Neural cell (in vitro differentiated cells): ENCODE data around the gene UMAD1. TPM values are rescaled to one million over a fixed set of nuclear protein-coding genes. Genes with fewer than 3 reads are reported as not detected.

Experiments used
- H2AFZ ChIP-seq: fragments of 200-600, 300-800 bp; sonication (generic), shearing (Covaris generic); 2 replicates; pipeline ENCODE4 v1.6.0; 2014; ENCODE audit warnings: low read depth, mild to moderate bottlenecking, antibody characterized with exemption, low read length, moderate library complexity
- H3F3A ChIP-seq: fragments of 200-600 bp; shearing (Covaris generic); 2 replicates; pipeline ENCODE4 v1.6.1; 2016; ENCODE audit warnings: mild to moderate bottlenecking, moderate library complexity, mixed read lengths, antibody characterized with exemption, low read length; ENCODE audit not compliant: insufficient read depth, poor library complexity, severe bottlenecking
- H3K27ac ChIP-seq: fragments of 200-600, 300-800 bp; sonication (generic), shearing (Covaris generic); 2 replicates; pipeline ENCODE4 v1.5.1; 2014; ENCODE audit warnings: mild to moderate bottlenecking, low read length, moderate library complexity
- H3K27me3 ChIP-seq: fragments of 300-800, 200-600 bp; sonication (generic), shearing (Covaris generic); 2 replicates; pipeline ENCODE4 v1.6.0; 2014; ENCODE audit warnings: mild to moderate bottlenecking, low read depth, low read length, moderate library complexity; ENCODE audit not compliant: insufficient read depth
- H3K36me3 ChIP-seq: fragments of 300-800, 200-600 bp; sonication (generic), shearing (Covaris generic); 2 replicates; pipeline ENCODE4 v1.5.1; 2014; ENCODE audit warnings: mild to moderate bottlenecking, antibody characterized with exemption, low read length, moderate library complexity; ENCODE audit not compliant: insufficient read depth
- H3K4me2 ChIP-seq: fragments of 300-800, 200-600 bp; sonication (generic), shearing (Covaris generic); 2 replicates; pipeline ENCODE4 v1.6.0; 2014; ENCODE audit warnings: mild to moderate bottlenecking, low read length
- H3K4me3 ChIP-seq: fragments of 300-800, 200-600 bp; sonication (generic), shearing (Covaris generic); 2 replicates; pipeline ENCODE4 v1.5.1; 2014; ENCODE audit warnings: mild to moderate bottlenecking, low read length, moderate library complexity
- H3K79me2 ChIP-seq: fragments of 200-600 bp; shearing (Covaris generic); replicated peaks from 2 replicates; pipeline ENCODE4 v1.6.0; 2014; ENCODE audit warnings: mild to moderate bottlenecking, low read length, moderate library complexity; ENCODE audit not compliant: insufficient read depth
- H3K9ac ChIP-seq: fragments of 300-800, 200-600 bp; sonication (generic), shearing (Covaris generic); 2 replicates; pipeline ENCODE4 v1.6.1; 2016; ENCODE audit warnings: mild to moderate bottlenecking, low read length, mixed read lengths
- H3K9me2 ChIP-seq: fragments of 200-600 bp; shearing (Covaris generic); 2 replicates; pipeline ENCODE4 v1.6.1; 2016; ENCODE audit warnings: mild to moderate bottlenecking, low read length, mixed read lengths; ENCODE audit not compliant: insufficient read depth
- H3K9me3 ChIP-seq: fragments of 200-600, 300-800 bp; sonication (generic), shearing (Covaris generic); 2 replicates; pipeline ENCODE4 v1.6.1; 2016; ENCODE audit warnings: mild to moderate bottlenecking, mixed run types, low read length, moderate library complexity, mixed read lengths
- H4K20me1 ChIP-seq: fragments of 200-600 bp; shearing (Covaris generic); 2 replicates; pipeline ENCODE4 v1.6.1; 2016; ENCODE audit warnings: mild to moderate bottlenecking, mixed run types; ENCODE audit not compliant: insufficient read depth
- CTCF ChIP-seq: fragments of 450-650 bp; IDR thresholded peaks from 2 replicates; pipeline ENCODE4 v1.5.1; 2014; ENCODE audit warnings: antibody characterized with exemption, mild to moderate bottlenecking, moderate library complexity; ENCODE audit not compliant: poor library complexity, severe bottlenecking
- EP300 ChIP-seq: fragments of 450-650 bp; conservative IDR thresholded peaks from 2 replicates; pipeline ENCODE4 v1.6.1; 2014; ENCODE audit warnings: antibody characterized with exemption, mild to moderate bottlenecking, moderate library complexity; ENCODE audit not compliant: poor library complexity, severe bottlenecking
- EZH2 ChIP-seq: fragments of 200-600, 300-800 bp; shearing (Covaris generic), sonication (generic); IDR thresholded peaks from 2 replicates; pipeline ENCODE4 v1.6.1; 2014; ENCODE audit warnings: antibody characterized with exemption, low read length, borderline replicate concordance, mild to moderate bottlenecking; ENCODE audit not compliant: insufficient read depth, poor library complexity, severe bottlenecking
- MXI1 ChIP-seq: fragments of 450-650 bp; conservative IDR thresholded peaks from 2 replicates; pipeline ENCODE4 v1.6.1; 2014; ENCODE audit warnings: antibody characterized with exemption, mild to moderate bottlenecking; ENCODE audit not compliant: poor library complexity, severe bottlenecking
- POLR2AphosphoS5 ChIP-seq: IDR thresholded peaks from 2 replicates; pipeline ENCODE4 v1.6.1; 2012
- RAD21 ChIP-seq: fragments of 450-650 bp; conservative IDR thresholded peaks from 2 replicates; pipeline ENCODE4 v1.6.1; 2014; ENCODE audit warnings: antibody characterized with exemption, mild to moderate bottlenecking, moderate library complexity
- REST ChIP-seq: IDR thresholded peaks from 2 replicates; pipeline ENCODE4 v1.6.1; 2012; ENCODE audit warnings: borderline replicate concordance
- SMC3 ChIP-seq: fragments of 450-650 bp; conservative IDR thresholded peaks from 2 replicates; pipeline ENCODE4 v1.6.1; 2014; ENCODE audit warnings: antibody characterized with exemption, mild to moderate bottlenecking, moderate library complexity; ENCODE audit not compliant: poor library complexity
- TAF1 ChIP-seq: IDR thresholded peaks from 2 replicates; pipeline ENCODE4 v1.6.1; 2012; ENCODE audit warnings: low read depth
- polyA plus RNA-seq: library from polyadenylated mRNA; depleted of rRNA; stranded (reverse); fragments of >200 nt; gene quantifications from 2 replicates; pipeline ENCODE4 v1.2.3, GENCODE V29; 2014

Gene UMAD1
- polyA plus RNA-seq, 1 donor from 2014 or later = 14.7 TPM

DNA sequence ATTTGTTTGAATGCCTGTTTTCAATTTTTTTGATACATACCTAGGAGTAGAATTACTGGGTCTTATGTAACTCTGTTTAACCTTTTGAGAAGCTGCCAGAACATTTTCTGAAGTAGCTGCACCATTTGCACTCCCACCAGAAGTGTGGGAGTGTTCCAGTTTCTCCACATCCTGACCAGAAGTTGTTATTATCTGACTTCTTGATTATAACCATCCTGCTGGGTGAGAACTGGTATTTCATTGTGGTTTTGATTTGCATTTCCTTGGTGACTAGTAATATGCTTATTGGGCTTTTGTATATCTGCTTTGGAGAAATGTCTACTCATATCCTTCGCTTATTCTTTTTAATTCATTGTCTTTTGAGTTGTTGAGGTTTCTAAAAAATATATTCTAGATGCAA, 210.8 kb downstream of the UMAD1 start:
- no peak overlapping the region for H2AFZ ChIP-seq
- no peak overlapping the region for H3K9ac ChIP-seq
- H3K27ac ChIP-seq = no peak overlapping the region
- H3K9me2 ChIP-seq = no peaks in the 10 kb centered on the region
- H3F3A ChIP-seq = no peaks in the 10 kb centered on the region
- no peaks in the 10 kb centered on the region for H3K27me3 ChIP-seq
- TF ChIP-seq SMC3 (no peak), MXI1 (no peak)
- no peak overlapping the region for H3K4me3 ChIP-seq
- no peaks in the 10 kb centered on the region for H4K20me1 ChIP-seq
- no peaks in the 10 kb centered on the region for H3K36me3 ChIP-seq
- H3K79me2 ChIP-seq = no peaks in the 10 kb centered on the region
- no peak overlapping the region for H3K4me2 ChIP-seq
- no peaks in the 10 kb centered on the region for H3K9me3 ChIP-seq

DNA sequence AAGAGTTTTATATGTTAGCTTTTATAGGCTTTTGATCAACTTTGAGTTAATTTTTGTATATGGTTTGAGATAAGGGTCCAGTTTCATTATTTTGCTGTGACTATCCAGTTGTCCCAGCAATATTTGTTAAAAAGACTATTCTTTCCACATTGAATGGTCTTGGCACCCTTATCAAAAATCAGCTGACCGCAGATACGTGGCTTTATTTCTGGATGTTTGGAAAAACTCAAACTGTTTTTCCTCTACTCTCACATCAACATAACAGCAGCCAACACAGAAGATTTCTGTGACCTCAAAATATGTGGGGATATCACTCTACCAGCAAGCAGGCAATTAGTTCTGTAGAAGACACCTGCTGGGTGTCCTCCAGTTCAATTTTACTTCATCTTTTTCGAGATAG, 211.4 kb downstream of the UMAD1 start:
- H3K27ac ChIP-seq = no peak overlapping the region
- no peak overlapping the region for H3K4me3 ChIP-seq
- no peaks in the 10 kb centered on the region for H3K27me3 ChIP-seq
- H3K9ac ChIP-seq = no peak overlapping the region
- no peak overlapping the region for H2AFZ ChIP-seq
- no peak overlapping the region for H3K4me2 ChIP-seq
- H4K20me1 ChIP-seq = no peaks in the 10 kb centered on the region
- no peaks in the 10 kb centered on the region for H3F3A ChIP-seq
- TF ChIP-seq POLR2AphosphoS5 (no peak), RAD21 (no peak), SMC3 (no peak), CTCF (no peak), EP300 (no peak), TAF1 (no peak), EZH2 (no peak), REST (no peak), MXI1 (no peak)
- no peaks in the 10 kb centered on the region for H3K79me2 ChIP-seq
- H3K9me3 ChIP-seq = no peaks in the 10 kb centered on the region
- no peaks in the 10 kb centered on the region for H3K36me3 ChIP-seq
- H3K9me2 ChIP-seq = no peaks in the 10 kb centered on the region

DNA sequence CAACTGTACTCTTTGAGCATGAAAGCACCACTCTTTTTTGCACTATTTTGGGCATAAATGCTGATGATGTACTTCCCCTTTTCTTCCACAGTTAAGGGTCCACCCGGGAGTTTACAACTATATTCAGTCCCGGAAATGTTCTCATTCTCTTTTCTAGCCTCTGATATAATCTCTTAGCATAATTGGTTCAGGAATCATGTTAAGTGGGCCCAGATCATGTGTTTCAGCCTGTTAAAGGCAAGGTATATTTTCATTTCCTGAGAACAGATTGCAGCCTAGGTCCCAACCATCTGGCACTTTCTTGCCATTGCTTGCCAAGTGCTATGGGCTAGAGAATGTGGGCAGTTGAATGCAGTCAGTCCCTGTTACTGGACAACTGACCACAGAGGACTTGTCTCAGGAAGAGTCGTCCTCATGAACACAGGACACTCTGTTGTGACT, 216.6 kb downstream of the UMAD1 start:
- TF ChIP-seq RAD21 (no peak), MXI1 (no peak), EP300 (no peak), CTCF (no peak), TAF1 (no peak), REST (no peak), EZH2 (no peak), SMC3 (no peak), POLR2AphosphoS5 (no peak)
- H3K36me3 ChIP-seq = no peaks in the 10 kb centered on the region
- H3F3A ChIP-seq = no peaks in the 10 kb centered on the region
- no peak overlapping the region for H3K9ac ChIP-seq
- no peaks in the 10 kb centered on the region for H4K20me1 ChIP-seq
- no peaks in the 10 kb centered on the region for H3K9me2 ChIP-seq
- H2AFZ ChIP-seq = no peak overlapping the region
- H3K4me3 ChIP-seq = no peak overlapping the region
- no peaks in the 10 kb centered on the region for H3K79me2 ChIP-seq
- H3K27ac ChIP-seq = no peak overlapping the region
- H3K27me3 ChIP-seq = no peaks in the 10 kb centered on the region
- no peaks in the 10 kb centered on the region for H3K9me3 ChIP-seq
- no peak overlapping the region for H3K4me2 ChIP-seq
